Gastrocnemius medialis (tissue), 4 donors: ENCODE results near the gene GLUD1. TPM values are rescaled to one million over a fixed set of nuclear protein-coding genes. Genes with fewer than 3 reads are reported as not detected.
"Not testable (repeated sequence)": the region's sequence is repeated elsewhere in the genome, so short reads cannot be mapped to it uniquely, and the experiment has no call there.

ENCODE experiments used
- ATAC-seq, 2 donors: fragments of 150-250 bp; one replicate each; pipeline ENCODE4 v1.9.1; 2016
- DNase-seq, 2 donors: peaks; one replicate each; pipeline ENCODE4 v3.0.0-alpha.2; 2019
- H3K27ac ChIP-seq, 4 donors: fragments of 200-600 bp; sonication (generic); 1 replicate in 1 of 4; 2 replicates in 3 of 4; pipeline ENCODE4 v1.5.1; 2016 to 2018; ENCODE audit warnings: mild to moderate bottlenecking in 2 of 4, moderate library complexity in 1 of 4
- H3K27me3 ChIP-seq, 3 donors: fragments of 200-600 bp; sonication (generic) in 2 of 3; 1 replicate in 1 of 3; 2 replicates in 2 of 3; pipeline versions ENCODE4 v1.5.1 to v1.6.0; 2016 to 2019; ENCODE audit warnings: mild to moderate bottlenecking in 1 of 3, moderate library complexity in 1 of 3
- H3K36me3 ChIP-seq, 2 donors: fragments of 200-600 bp; sonication (generic) in 1 of 2; one replicate each; pipeline ENCODE4 v1.5.1; 2017 to 2018
- H3K4me1 ChIP-seq, 2 donors: fragments of 200-600 bp; sonication (generic) in 1 of 2; one replicate each; pipeline ENCODE4 v1.5.1; 2016 to 2017; ENCODE audit warnings: mild to moderate bottlenecking in 2 of 2
- H3K4me3 ChIP-seq, 4 donors: fragments of 200-600 bp; sonication (generic) in 3 of 4; 1 replicate in 1 of 4; 2 replicates in 3 of 4; pipeline ENCODE4 v1.5.1; 2016 to 2019; ENCODE audit warnings: mild to moderate bottlenecking in 2 of 4
- H3K9me3 ChIP-seq, 3 donors: fragments of 200-600 bp; sonication (generic) in 2 of 3; 1 replicate in 1 of 3; 2 replicates in 2 of 3; pipeline ENCODE4 v1.5.1; 2016 to 2019
- CTCF ChIP-seq, 5 experiments: fragments of 450-650 bp in 3 of 5; fragments of 200-600 bp in 2 of 5; sonication (generic) in 2 of 5; IDR thresholded peaks in 4 of 5; conservative IDR thresholded peaks in 1 of 5; 1 replicate in 4 of 5; 2 replicates in 1 of 5; pipeline ENCODE4 v1.5.1; 2016 to 2019; ENCODE audit warnings: antibody characterized with exemption in 5 of 5, mild to moderate bottlenecking in 3 of 5, moderate library complexity in 3 of 5
- POLR2A ChIP-seq, 2 donors: fragments of 450-650 bp; IDR thresholded peaks; one replicate each; pipeline ENCODE4 v1.6.1; 2017; ENCODE audit warnings: antibody characterized with exemption in 2 of 2, mild to moderate bottlenecking in 2 of 2, moderate library complexity in 2 of 2
- in situ Hi-C, 4 donors: fragments of 200-750 bp; cut with MboI; loops; one replicate each; pipeline versions ENCODE4 v1.15.0 to v1.8.0; 2017; ENCODE audit warnings: low sequenced_read_pairs in 4 of 4
- intact Hi-C: fragments of 100-400 bp; cut with DNase I; formaldehyde crosslinking; loops from one replicate; pipeline ENCODE4 v1.15.1; 2023; ENCODE audit warnings: low total_unique reads
- total RNA-seq, 4 donors: library from RNA; depleted of rRNA; stranded (reverse); fragments of >200 nt; gene quantifications; one replicate each; pipeline versions ENCODE4 v1.1.0 to v1.2.3, GENCODE V29; 2016

GLUD1 gene
- total RNA-seq, 4 donors from 2014 or later = 69.2 to 80.1 (median 77.2) TPM

DNA sequence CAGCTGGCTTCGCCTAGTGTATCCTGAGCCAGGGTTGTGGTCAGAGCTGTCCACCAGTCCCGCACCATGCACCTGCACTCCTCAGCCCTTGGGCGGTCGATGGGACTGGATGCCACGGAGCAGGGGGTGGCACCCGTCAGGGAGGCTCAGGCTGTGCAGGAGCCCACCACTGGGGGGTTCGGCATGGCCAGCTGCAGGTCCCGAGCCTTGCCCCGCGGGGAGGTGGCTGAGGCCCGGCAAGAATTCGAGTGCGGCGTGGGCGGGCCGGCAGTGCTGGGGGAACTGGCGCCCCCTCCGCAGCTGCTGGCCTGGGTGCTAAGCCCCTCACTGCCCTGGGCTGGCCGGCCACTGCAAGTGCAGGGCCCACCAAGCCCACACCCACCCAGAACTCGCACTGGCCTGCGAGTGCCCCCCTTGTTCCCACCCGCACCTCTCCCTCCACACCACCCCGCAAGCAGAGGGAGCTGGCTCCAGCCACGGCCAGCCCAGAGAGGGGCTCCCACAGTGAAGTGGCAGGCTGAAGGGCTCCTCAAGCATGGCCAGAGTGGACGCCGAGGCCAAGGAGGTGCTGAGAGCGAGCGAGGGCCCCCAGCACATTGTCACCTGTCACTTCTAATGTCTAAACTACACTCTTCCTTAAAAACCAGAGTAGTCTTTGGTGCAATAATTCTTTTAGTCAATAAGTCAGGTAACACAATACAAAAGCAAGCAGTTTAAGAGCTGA is 63.6 kb downstream of the GLUD1 start:
- TF ChIP-seq CTCF (IDR thresholded peaks at IDR 0.05 in 4 of 5, conservative IDR thresholded peaks at IDR 0.05 in 1 of 5) (no peak), POLR2A (IDR thresholded peaks at IDR 0.05) (no peak)
- DNase-seq (no peak), ATAC-seq (no peak)
- in situ Hi-C loops = no loop called here
- H3K27ac ChIP-seq = no peak overlapping the region
- intact Hi-C loops = no loop called here
- no peaks in the 10 kb centered on the region for H3K27me3 ChIP-seq
- no peaks in the 10 kb centered on the region for H3K9me3 ChIP-seq
- H3K36me3 ChIP-seq = no peaks in the 10 kb centered on the region
- H3K4me3 ChIP-seq = no peak overlapping the region
- H3K4me1 ChIP-seq = no peaks in the 10 kb centered on the region

DNA sequence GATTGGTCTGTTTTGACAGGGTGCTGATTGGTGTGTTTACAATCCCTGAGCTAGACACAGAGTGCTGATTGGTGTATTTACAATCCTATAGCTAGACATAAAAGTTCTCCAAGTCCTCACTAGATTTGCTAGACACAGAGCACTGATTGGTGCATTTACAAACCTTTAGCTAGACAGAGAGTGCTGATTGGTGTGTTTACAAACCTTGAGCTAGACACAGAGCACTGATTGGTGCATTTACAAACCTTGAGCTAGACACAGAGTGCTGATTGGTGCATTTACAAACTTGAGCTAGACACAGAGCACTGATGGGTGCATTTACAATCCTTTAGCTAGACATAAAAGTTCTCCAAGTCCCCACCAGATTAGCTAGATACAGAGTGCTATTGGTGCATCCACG is 64.2 kb downstream of the GLUD1 start:
- intact Hi-C loops, ATAC-seq, H3K27ac ChIP-seq, H3K27me3 ChIP-seq, H3K9me3 ChIP-seq, DNase-seq, in situ Hi-C loops, H3K4me1 ChIP-seq, H3K36me3 ChIP-seq, H3K4me3 ChIP-seq: not testable (repeated sequence)

DNA sequence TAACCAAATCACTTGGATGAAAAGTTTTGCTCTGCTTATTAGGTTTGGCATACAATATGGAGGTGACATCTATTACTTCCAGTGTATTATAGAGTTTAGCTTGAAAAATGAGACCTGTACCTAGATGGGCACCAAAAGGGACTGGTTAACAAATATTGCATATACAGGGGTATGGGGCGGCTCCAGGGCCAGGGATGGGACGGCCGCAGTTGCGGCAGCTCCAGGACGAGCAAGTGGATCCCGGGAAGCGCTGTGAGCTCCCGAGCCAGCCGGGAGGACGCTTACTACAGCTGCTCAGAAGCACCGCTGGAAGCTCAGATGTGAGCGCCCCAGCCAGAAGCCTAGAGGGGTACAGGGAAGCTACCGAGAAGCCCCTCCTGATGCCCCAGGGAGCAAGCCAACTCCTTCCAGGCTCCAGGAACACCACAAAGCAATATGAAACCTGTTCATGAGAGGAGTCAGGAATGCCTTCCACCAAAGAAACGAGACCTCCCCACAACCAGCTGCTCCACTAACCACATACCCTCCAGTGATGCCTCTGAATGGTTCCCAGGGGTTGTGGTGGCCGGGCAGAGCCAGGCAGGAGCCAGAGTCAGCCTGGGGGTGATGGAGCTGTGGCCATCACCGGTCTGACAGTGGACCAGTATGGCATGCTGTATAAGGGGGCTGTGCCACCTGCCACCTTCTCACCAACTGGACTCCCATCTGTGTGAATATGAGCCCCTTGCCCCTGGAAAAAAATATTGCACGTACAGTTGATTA is 67.7 kb downstream of the GLUD1 start:
- ATAC-seq, H3K27me3 ChIP-seq, DNase-seq, H3K36me3 ChIP-seq, H3K27ac ChIP-seq, intact Hi-C loops, H3K4me1 ChIP-seq, H3K4me3 ChIP-seq, in situ Hi-C loops, H3K9me3 ChIP-seq: not testable (repeated sequence)

DNA sequence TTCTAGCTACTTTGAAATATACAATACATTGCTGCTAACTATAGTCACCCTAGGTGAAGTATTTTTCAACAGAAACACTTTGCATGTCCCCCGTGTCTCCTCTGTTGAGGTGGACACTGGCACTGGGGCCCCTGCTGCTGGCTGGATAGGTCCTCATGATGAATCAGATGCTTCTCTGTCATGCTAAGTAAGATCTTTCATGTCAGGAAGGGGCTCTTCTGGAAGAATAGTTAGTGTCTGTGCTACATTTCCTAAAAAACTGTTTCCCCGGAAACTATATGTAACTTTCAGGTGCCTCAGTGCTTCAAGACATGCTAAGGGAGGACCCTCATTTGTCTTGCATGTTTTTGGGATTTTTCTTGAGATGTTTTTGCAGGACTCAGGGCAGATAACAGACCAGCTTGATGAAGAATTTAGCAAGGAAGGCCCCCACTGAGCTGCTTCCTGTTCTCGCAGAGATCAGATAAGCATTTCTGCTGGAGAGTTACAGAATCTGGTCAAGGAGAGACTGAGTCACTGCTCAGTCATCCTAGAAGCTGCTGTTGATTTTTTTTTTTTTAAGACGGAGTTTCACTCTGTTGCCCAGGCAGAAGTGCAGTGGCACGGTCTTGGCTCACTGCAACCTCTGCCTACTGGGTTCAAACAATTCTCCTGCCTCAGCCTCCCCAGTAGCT is 69.2 kb downstream of the GLUD1 start:
- not testable (repeated sequence) for DNase-seq, ATAC-seq

GRCh38 chr10:87020056-87020455 is 74.6 kb downstream of the GLUD1 start, which contains the start of gene FAM25A:
Gene FAM25A, plus strand, starts transcription at chr10:87020294. Its CDS starts 31 bp downstream, at chr10:87020325.
- H3K27ac ChIP-seq, in situ Hi-C loops, ATAC-seq, DNase-seq, H3K4me1 ChIP-seq, H3K9me3 ChIP-seq, H3K4me3 ChIP-seq, H3K27me3 ChIP-seq, intact Hi-C loops, H3K36me3 ChIP-seq: not testable (repeated sequence)

More for the DNA sequence above, 69.2 kb downstream of the GLUD1 start:
- H3K36me3 ChIP-seq, H3K27me3 ChIP-seq, H3K4me1 ChIP-seq, intact Hi-C loops, H3K9me3 ChIP-seq, in situ Hi-C loops, H3K4me3 ChIP-seq, H3K27ac ChIP-seq: not testable (repeated sequence)

- H3K27me3 ChIP-seq, DNase-seq, H3K4me1 ChIP-seq, intact Hi-C loops, H3K36me3 ChIP-seq, H3K27ac ChIP-seq, ATAC-seq, in situ Hi-C loops, H3K4me3 ChIP-seq, H3K9me3 ChIP-seq: not testable (repeated sequence)
Observed at GRCh38 chr10:87019504-87019903, 75.1 kb downstream of the GLUD1 start.

- H3K4me3 ChIP-seq, DNase-seq, intact Hi-C loops, in situ Hi-C loops, H3K9me3 ChIP-seq, H3K27me3 ChIP-seq, H3K27ac ChIP-seq, H3K36me3 ChIP-seq, ATAC-seq, H3K4me1 ChIP-seq: not testable (repeated sequence)
Observed at GRCh38 chr10:87019066-87019465, 75.6 kb downstream of the GLUD1 start.

DNA sequence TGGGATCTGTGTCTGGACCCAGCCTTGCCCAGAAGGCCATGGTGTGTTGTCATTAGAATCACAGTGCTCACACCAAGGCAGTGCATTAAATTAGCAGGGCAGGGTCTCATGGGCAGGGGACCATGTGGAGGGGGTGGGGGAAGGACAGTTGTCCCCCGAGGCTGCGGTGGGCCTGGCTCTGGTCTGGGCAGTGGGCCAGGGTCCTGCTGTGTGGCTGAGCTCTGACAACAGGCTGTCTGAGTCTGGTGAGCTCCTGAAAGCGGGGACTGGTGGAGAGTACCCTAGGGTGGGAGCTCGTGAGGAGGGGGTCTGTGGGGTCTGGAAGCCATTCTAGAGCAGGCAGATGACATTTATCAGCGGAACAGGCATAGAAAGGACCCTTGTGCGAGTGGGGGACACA is 76.5 kb downstream of the GLUD1 start:
- H3K27ac ChIP-seq, in situ Hi-C loops, intact Hi-C loops, ATAC-seq, H3K36me3 ChIP-seq, DNase-seq, H3K4me3 ChIP-seq, H3K9me3 ChIP-seq, H3K4me1 ChIP-seq, H3K27me3 ChIP-seq: not testable (repeated sequence)

DNA sequence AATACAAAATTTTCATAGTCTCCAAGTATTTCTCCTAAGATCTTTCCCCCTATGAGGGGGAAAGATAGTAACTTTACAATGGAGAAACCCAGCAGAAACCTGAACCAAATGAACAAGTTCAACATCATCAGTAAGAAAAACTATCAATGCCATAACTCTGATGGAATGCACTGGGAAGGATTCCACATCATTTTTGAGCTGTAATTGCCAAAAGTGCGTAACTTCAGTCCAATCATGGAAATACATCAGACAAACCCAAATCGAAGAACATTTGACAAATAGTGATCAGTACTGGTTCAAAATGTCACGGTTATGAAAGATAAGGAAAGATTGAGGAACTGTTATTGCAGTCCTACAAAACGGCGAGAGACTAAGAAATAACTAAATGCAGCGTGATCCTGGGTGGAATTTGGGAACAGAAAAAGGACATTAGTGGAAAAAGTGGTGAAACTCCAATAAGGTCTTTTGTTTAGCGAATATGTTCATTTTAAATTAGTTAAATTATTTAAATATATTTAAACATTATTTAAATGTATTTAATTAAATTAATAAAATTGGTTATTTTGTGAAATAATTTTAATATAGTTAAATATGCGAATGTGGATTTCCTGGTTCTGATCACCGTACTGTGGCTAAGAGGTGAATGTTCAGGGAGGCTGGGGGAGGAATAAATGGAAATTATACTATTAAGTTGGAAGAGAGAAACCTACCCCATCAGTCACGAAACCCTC is 79.5 kb downstream of the GLUD1 start:
- DNase-seq, intact Hi-C loops, in situ Hi-C loops, H3K4me1 ChIP-seq, H3K9me3 ChIP-seq, H3K36me3 ChIP-seq, ATAC-seq, H3K27me3 ChIP-seq, H3K27ac ChIP-seq, H3K4me3 ChIP-seq: not testable (repeated sequence)

DNA sequence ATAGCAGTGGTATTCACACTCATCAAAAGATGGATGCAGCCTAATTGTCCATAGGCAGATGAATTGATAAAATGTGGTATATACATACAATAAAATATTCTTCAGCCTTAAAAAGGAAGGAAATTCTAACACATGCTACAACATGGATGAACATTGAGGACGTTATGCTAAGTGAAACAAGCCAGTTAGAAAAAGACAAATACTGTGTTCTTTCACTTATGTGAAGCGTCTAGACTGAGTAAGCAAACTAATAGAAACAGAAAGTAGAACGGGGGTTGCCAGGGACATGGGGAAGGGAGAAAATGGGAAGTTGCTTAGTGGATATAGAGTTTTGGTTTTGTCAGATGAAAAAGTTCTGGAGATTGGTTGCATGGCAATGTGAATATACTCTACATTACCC is 81.1 kb downstream of the GLUD1 start:
- H3K9me3 ChIP-seq, in situ Hi-C loops, H3K27me3 ChIP-seq, H3K4me3 ChIP-seq, ATAC-seq, H3K36me3 ChIP-seq, H3K27ac ChIP-seq, intact Hi-C loops, DNase-seq, H3K4me1 ChIP-seq: not testable (repeated sequence)
